ENCODE data around the gene AMH. TPM values are rescaled to one million over a fixed set of nuclear protein-coding genes. Genes with fewer than 3 reads are reported as not detected.

AMH gene
- total RNA-seq, 1 experiment from 2014 or later = 42.8 TPM

GRCh38 chr19:2226051-2226839, 22.9 kb upstream of the AMH start:
- TF ChIP-seq POLR2A (IDR thresholded peaks at IDR 0.05; ENCODE audit: borderline replicate concordance, extremely low read depth, insufficient read depth, insufficient read length) (no peak), ZBTB33 (IDR thresholded peaks at IDR 0.05; ENCODE audit: extremely low read depth, insufficient replicate concordance, low read length) (no peak), ZNF274 (IDR thresholded peaks at IDR 0.05; ENCODE audit: low read depth, low read length) (no peak), ATF3 (IDR thresholded peaks at IDR 0.05) (no peak), JUND (IDR thresholded peaks at IDR 0.05) (no peak), EZH2 (IDR thresholded peaks at IDR 0.05) (no peak), FOSL1 (IDR thresholded peaks at IDR 0.05; ENCODE audit: low read depth) (no peak)
- ChIA-PET CTCF (interaction anchor here (0.9 kb wide), 1 partner anchor 70 kb away, joined by 3 read pairs; no protein-coding TSS in a partner anchor), POLR2A (no interaction called here), RAD21 (ENCODE audit: low non-redundant PET in 1 of 2, low total read pairs in 2 of 2, uncharacterized antibody in 2 of 2, unreplicated experiment in 2 of 2) (no interaction called here)
- Histone ChIP-seq H3K79me2 (ENCODE audit: insufficient read depth, low read length) (no peaks in the 10 kb centered on the region), H3K27me3 (ENCODE audit: insufficient read depth, low read length) (no peaks in the 10 kb centered on the region), H3K9me3 (ENCODE audit: control insufficient read depth in 1 of 2, insufficient read depth in 1 of 2, low read depth in 1 of 2, low read length in 2 of 2) (no peaks in the 10 kb centered on the region), H3K4me3 (replicated peaks in 1 of 2; ENCODE audit: low read depth in 1 of 2, low read length in 2 of 2) (no peak overlapping the region), H3K27ac (ENCODE audit: low read depth, low read length) (no peak overlapping the region), H3K9ac (ENCODE audit: low read length) (no peak overlapping the region), H4K20me1 (ENCODE audit: insufficient read depth) (no peaks in the 10 kb centered on the region; the same call in 1 of the 2 replicates), H2AFZ (ENCODE audit: low read depth, low read length, poor library complexity, severe bottlenecking) (no peak overlapping the region), H3K4me2 (ENCODE audit: low read length) (no peak overlapping the region), H3K4me1 (ENCODE audit: control insufficient read depth in 1 of 2, insufficient read depth in 2 of 2, low read length in 2 of 2) (no peaks in the 10 kb centered on the region), H3K9me2 (ENCODE audit: insufficient read depth) (no peaks in the 10 kb centered on the region), H3K36me3 (ENCODE audit: control insufficient read depth in 1 of 2, insufficient read depth in 2 of 2, low read length in 2 of 2) (peaks cover 8 to 30% of the 10 kb centered on the region in 2 experiments; a peak in 3 of 4 replicates)
- intact Hi-C loops (cut with micrococcal nuclease) = no loop called here
- no peak for DNase-seq (ENCODE audit: low read depth, low spot score)
- no peak for ATAC-seq
- no TSS peak for BruUV-seq (replicated peaks)

Measured in HCT116 (cell line).